ELF-1 (cell line): ENCODE results near the gene FMNL2.

Source experiments
- DNase-seq: peaks from one replicate; pipeline ENCODE4 v3.0.0-alpha.2; 2016; ENCODE audit warnings: low read depth, low spot score

Gene FMNL2

DNA sequence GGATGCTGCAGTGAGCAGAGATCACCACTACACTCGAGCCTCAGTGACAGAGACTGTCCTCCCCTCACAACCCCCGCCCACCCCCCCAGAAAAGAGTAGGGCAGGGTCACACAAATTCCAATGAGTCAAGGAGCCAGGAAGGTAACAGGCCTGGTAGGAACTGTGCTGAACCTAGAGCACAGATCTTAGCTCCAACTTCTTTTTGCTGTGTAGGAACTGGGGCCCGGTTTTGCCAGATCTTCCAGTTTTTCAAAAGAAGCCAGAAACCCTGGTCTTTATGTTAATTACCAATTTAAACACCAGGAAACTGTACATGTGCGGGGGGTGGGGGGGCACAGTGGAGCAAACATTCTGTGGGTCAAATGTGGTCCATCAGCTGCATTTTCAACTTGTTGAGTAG lies 311.3 kb downstream of the FMNL2 start:
- peak; percentile 48 for DNase-seq

DNA sequence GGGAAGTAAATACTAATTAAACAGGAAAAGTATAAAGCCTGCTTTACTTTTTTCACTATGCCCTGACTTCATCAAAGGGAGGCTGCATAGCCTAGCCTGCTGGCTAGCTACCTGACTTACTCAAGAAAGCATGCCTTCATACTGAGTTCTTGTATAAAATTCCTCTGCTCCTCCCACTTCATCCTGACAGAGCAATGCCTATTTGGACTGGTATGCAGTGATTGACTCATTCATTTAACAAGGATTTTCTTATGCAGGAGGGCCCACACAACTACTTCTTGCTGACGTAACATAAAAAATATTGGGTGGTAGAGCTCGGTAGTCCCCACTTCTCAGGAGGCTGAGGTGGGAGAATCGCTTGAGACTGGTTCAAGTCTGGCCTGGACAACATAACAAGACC lies 311.8 kb downstream of the FMNL2 start:
- no peak for DNase-seq

DNA sequence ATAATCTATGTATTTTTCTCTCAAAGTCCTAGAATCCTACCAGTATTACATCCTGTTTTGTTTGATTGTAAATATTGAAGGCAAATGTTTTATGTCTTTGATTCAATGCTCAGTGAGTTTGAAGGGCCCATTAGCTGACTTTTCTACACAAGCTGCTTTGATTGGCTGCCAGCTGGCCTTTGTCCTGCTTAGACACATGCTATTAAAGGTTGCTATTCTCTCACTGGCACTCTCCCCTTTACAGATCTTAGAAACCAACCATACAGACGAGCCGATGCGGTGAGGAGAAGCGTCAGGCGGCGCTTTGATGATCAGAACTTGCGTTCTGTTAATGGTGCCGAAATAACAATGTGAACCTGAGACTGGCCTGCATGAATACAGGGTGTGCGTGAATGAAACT lies 312.6 kb downstream of the FMNL2 start:
- DNase-seq, result no peak

DNA sequence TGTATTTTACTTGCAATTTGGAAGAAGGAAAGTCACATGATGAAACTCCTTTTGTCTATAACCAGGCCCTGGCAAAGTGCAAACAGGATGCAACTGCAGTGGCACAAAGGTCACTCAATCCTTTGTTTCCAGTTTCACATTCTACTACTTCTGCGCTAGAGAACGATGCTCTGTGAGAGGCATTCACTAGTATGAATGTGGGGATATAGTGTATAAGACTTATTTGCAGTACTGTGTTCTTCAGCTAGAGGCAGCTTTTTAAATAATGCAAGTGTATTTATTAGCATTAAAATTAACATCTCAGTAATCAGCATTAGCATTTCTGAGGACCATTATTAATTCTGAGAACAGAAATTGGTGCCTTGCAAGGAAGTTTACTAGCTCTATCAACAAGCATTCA lies 313.4 kb downstream of the FMNL2 start:
- no peak for DNase-seq

DNA sequence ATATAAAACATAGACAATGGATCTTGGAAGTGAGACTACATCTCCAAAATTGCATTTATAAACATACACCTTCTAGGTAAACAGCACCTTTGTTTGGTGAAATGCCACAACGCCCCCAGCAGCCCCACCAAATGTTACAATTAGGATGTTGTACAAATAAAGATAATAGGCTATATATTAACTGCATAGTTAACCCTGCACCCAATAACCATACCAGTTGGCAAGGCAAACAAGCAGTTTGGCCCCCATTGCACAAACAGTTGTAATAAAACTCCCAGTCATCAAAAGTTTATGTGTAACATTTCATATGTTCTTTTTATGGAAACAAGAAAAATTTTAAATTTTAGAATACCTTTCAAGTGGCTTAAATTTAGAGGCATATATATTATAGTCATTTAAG lies 315.0 kb downstream of the FMNL2 start:
- DNase-seq, result no peak

DNA sequence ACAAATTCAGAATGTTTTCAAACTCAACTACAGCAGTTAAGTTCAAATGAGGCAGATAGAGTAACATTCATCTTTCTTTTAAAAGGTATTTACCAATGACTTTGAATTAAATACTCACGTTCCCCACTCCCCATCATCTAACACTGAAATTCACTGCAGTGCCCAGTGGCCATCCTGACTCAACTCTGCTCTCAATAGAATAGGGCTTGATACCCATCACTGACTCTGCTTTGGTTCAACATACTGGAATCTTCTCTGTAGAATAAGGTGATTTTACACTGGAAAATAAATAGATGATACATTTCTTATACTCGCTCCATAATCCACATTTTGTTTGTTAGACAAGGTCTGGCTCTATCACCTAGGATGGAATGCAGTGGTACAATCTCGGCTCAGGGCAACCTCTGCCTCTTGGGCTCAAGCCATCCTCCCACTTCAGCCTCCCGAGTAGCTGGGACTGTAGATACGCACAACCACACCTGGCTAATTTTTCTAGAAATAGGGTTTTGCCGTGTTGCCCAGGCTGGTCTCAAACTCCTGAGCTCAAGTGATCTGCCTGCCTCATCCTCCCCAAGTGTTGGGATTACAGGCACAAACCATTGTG lies 315.9 kb downstream of the FMNL2 start:
- no peak for DNase-seq

DNA sequence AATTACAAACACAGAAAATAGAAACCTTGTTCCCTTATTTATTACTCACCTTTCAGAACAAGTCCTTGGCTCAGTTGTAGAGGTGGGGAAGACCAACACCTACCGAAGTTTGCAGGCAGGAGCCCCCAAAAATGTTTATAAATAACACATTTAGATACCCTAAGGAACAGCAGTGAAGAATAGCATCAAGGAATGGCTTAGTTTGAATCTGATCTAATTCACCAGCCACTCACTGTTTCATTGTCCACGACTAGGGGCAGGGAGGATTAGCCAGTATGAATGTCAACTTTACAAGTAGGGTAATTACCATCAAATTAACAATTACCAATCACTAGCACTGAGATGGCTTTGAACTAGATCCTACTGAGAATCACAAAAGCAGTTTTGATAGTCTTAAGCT lies 316.9 kb downstream of the FMNL2 start:
- DNase-seq, result no peak

DNA sequence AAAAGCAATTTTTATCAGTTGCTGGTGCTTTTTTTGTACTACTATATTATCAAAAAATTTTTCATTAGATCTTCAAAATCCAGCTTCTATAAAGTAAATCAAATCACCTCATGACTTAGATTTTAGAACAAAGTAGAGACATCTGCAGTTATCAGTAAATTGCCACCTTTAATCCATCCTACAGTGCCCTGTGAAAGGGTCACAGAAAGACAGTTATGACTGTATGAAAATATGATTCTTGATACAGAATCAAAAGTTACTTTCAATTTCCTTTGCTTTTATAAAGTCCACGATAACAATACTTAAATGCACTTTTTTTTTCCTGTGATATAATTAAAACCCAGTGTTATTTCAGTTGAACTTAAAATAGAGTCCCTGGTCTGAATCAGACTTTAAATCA lies 320.9 kb downstream of the FMNL2 start:
- no peak for DNase-seq

DNA sequence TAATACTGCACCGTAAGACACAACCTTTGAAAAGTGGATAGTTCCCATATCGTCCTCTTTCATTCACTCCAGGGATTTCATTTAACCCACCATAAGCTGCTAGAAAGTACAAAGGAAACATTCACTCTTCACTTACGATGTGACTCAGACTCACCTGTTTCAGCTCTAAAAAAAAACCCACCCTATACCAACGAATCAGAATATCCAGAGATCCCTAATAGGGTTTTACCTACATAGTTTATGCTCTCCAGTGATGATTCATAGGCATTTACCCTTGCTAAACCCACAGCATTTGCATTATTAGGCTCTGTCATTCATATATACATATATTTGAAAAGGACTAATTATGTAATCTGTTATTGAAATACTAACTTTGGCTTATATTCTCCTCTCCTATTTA lies 322.1 kb downstream of the FMNL2 start:
- DNase-seq, result no peak

DNA sequence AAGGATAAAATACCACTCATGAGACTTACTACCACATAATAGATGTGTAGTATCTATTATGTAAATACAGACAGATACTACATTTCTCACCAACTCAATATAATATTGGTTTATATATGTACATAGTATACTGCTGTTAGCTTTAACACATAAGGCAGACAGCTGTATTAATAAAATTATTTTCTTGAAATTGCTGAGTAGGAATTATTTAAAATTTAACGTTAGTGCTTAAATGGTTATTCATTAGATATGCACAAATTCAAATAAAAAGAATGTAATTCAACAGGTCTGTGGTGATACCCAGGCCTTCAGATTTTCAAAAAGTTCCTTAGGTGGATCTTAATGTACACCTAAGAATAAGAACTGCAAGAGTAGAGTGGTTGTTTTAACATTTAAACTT lies 323.2 kb downstream of the FMNL2 start:
- no peak for DNase-seq

DNA sequence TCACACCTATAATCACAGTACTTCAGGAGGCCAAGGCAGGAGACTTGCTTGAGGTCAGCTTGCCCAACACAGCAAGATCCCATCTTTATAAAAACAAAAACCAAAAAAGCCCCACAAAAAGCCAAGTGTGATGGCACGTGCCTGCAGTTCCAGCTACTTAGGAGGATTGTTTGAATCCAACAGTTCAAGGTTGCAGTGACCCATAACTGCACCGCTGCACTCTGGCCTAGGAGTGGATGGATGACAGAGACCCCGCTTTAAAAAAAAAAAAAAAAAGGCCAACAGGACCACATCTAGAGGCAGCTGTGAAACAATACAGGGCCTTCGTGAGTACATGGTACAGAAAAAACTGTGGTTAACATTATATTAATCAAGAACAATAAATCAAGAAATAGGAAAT lies 326.1 kb downstream of the FMNL2 start:
- DNase-seq, result no peak

DNA sequence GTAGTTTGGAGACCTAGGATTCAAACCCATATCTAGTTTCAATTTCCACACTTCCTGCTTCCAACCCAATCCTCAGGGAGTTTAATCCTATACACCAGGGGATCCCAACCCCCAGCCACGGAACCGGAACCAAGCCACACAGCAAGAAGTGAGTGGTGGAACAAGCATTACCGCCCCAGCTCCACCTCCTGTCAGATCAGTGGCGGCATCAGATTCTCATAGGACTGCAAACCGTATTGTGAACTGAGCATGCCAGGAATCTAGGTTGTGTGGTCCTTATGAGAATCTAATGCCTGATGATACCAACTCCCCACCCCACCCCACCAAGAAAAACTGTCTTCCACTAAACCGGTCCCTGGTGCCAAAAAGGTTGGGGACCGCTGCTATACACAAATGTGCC lies 329.8 kb downstream of the FMNL2 start:
- DNase-seq, result no peak

DNA sequence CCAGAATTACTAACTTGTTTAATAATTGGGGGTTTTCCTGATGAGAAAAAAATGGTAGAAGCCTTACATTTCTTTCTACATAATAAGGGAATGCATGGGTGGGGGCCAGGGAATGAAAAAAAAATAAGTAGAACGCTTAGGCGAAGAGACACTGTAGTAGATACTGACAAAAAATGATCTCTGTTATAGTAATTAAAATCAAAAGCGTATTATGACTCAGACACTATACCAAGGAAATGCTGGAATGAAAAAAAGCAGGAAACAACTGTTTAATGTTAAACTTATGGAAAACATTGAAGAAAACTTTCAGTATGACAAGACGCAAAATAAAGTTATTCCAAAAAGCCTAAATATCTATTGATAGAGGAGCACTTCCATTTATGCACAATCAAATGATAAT lies 339.4 kb downstream of the FMNL2 start:
- no peak for DNase-seq

DNA sequence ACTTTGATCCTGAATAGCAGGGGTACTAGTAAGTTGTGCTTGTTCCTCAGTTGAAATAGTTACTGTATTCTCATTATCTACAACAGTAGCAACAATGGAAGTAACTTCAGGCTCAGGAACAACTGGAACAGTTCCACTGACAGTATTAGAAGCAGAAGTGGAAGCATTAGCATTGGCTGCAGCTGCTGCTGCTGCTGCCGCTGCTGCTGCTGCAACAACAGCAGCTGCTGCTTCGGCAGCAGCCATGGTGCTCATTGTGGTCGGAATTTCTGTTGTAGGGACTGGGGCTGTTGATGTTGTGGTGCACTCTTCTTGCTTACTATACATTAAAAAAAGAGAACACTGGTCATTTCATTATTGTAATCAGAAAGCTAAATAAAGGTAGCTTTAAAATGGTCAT lies 341.5 kb downstream of the FMNL2 start:
- no peak for DNase-seq

DNA sequence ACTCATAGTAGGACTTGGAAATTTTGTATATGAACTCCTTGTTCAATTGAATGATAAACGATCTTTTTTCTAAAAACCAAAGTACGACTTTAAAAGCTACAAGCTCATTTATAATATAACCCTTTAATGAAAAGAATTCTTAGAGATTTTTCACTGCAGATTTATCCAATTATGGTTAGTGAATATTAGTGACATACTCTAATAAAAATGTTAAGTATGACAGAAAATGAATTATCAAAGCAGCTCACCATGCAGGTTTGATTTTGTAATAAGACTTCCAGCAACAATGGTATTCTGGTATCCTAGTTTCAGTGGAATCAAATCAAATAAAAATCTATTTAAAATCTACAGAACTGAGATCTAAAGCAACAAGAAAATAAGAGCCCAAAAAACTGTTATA lies 343.8 kb downstream of the FMNL2 start:
- DNase-seq, result no peak

DNA sequence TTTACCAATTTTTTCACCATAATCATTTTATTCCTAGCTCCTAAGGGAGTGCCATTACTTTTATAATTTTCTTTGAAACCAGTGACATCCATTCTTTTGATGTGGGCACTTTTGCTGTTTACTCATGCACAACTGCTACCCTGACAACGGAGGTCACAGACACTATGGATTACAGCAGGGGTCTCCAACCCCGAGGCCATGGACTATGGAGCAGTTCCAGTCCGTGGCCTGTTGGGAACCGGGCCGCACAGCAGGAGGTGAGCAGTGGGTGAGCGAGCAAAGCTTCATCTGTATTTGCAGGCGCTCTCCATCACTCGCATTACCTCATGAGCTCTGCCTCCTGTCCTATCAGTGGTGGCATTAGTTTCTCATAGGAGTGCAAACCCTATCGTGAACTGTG lies 347.7 kb downstream of the FMNL2 start:
- DNase-seq, result peak; percentile 64

DNA sequence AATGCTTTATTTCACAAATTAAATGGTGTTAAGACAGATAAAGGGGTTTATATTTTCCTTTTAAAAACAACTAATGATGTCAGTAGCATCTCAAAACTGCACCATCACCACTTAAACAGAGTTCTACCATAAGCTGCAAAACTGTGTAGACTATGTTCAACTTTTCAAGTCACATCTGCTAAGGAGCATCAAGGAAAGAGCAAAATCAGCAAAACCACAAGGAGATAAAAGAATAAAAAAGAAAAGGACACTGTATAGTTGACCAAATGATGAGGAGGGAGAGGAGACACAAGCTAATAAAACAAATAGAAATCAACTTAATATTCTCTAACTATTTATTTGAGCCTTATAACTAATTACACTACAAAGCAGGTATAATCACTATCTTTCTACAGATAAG lies 348.4 kb downstream of the FMNL2 start:
- no peak for DNase-seq

DNA sequence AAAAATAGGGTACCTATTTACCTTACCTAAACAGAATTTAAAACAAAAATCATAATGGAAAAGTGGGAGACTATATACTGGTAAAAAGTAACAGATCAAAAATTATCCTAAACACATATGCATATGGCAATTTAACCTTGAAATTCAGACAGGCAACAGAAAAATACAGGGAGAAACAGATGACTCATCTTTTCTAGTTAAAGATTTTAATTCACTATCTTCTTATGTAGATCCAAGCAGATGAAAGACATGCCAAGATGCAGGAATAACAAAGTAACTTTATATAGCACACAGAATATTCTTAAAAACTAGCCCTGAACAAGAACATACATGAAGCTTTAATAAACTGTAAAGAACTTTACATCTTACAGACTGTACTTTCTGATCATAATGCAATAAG lies 351.3 kb downstream of the FMNL2 start:
- no peak for DNase-seq

DNA sequence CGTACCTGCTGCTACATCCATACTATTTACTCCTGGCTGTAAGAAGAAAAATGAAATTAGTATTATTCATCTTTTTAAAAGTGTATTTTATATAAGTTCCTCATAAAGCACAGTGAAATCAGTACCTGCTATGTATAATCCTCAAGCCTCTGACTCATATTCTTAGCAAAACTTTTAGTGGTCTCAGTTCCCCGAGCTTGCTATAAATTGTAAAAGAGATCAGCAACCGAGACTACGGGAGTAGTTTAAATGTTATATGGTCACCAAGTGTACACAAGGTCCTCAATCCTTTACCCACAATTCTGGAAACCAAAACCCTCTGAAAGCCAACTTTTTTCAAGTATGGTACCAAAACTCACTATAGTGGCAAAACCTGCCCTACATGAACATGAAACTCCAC lies 358.1 kb downstream of the FMNL2 start:
- no peak for DNase-seq

DNA sequence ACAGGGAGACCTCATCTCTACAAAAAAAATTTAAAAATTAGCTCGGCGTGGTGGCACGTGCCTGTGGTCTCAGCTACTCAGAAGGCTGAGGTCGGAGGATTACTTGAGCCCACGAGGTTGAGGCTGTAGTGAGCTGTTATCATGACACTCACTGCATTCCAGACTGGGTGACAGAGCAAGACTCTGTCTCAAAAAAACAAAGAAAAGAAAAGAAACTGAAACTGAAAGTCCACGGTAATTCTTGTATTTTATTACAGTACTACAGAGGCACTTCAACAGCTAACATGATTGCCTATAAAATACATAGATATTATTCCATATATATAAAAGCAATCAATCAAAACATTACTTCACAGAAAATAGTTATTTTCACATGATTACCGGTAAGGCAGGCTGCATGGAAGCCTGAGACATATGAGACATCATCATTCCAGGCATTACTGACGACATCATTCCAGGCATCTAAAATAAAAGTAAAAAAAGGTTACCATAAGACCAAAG lies 359.2 kb downstream of the FMNL2 start:
- no peak for DNase-seq

DNA sequence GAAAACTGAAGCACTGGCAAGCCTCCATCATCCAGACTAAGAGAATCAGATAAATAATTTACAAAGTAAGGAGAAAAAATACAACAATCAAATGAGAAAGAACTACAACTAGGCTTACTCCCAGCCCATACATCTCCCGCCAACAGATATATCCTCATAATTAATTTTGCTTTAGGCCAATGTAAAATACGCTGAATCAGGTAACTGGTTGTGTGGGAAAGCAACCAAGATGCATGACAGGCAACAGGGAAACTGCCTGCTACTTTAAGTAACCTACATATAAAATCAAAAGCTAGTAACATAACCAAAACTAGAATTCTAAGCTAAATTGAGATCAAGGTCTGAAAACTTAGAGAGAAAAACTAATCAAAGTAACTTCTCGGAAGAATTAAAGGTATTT lies 360.8 kb downstream of the FMNL2 start:
- no peak for DNase-seq

DNA sequence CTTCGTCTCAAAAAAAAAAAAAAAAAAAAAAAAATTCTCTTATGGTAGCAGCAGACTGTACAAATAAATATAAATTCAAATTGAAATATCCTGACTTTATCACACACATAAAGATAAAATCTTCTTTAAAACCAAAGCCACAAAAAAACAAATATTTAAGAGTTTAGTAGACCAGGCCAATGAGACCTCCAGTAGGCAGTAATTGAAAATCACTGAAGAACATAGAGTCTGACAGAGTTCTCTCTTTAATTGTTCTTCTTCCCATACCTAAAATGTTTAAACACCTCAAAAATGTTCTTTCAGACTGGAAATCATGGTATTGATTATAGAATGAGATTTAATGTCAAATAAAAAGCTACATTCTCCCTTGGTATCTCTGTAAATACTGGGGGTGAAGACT lies 361.5 kb downstream of the FMNL2 start:
- no peak for DNase-seq
